ENCODE results near the gene DPP6. TPM values are rescaled to one million over a fixed set of nuclear protein-coding genes. Genes with fewer than 3 reads are reported as not detected.
"Not testable (repeated sequence)": the region's sequence is repeated elsewhere in the genome, so short reads cannot be mapped to it uniquely, and the experiment has no call there.

The DPP6 gene
- polyA plus RNA-seq, 2 of the 4 experiments (the other 2 are of a cell fraction), result not detected

- no peak for FAIRE-seq
- no peak for ATAC-seq
- Histone ChIP-seq H3K27ac (no peak overlapping the region), H3K4me1 (0 out of 3 replicates have a peak, but pooled peaks cover 4% of the 10 kb centered on the region), H3K4me3 (no peak overlapping the region), H3K4me2 (no peak overlapping the region), H3K9me3 (peaks cover 23% of the 10 kb centered on the region)
- ChIA-PET POLR2A (no interaction called here), CTCF (interaction anchor here (0.6 to 1.4 kb wide), 5 partner anchors 11 to 589 kb away, joined by 3 to 6 read pairs (median 5); no protein-coding TSS in a partner anchor)
- WGBS (ENCODE audit: missing lambda C conversion rate), result 77% methylated on average over 2 of the region's 2 CpGs
- DNase-seq (ENCODE audit: low read depth in 1 of 2, low spot score in 1 of 2), result no peak
- no peak for TF ChIP-seq HOXB5 (CRISPR knock-in tag; IDR thresholded peaks at IDR 0.05)
Observed at GRCh38 chr7:154931906-154932305, 879.7 kb downstream of the DPP6 start.

GRCh38 chr7:154934353-154934952 lies 882.3 kb downstream of the DPP6 start:
- POLR2A ChIA-PET; H3K27ac ChIP-seq; H3K4me1 ChIP-seq; FAIRE-seq; CTCF ChIA-PET; DNase-seq (ENCODE audit: low read depth in 1 of 2, low spot score in 1 of 2); H3K4me2 ChIP-seq; ATAC-seq; H3K4me3 ChIP-seq: not testable (repeated sequence)
- WGBS (ENCODE audit: missing lambda C conversion rate), result 53% methylated on average over 5 of the region's 5 CpGs
- H3K9me3 ChIP-seq, result peaks cover 23% of the 10 kb centered on the region
- peak; percentile 68 for TF ChIP-seq ZFP36 (IDR thresholded peaks at IDR 0.05; ENCODE audit: borderline replicate concordance, partially characterized antibody)

- Histone ChIP-seq H3K27ac (no peak overlapping the region), H3K4me1 (no peaks in the 10 kb centered on the region), H3K4me3 (no peak overlapping the region), H3K9me3 (peaks cover 23% of the 10 kb centered on the region), H3K4me2 (no peak overlapping the region)
- FAIRE-seq (no peak), DNase-seq (ENCODE audit: low read depth in 1 of 2, low spot score in 1 of 2) (no peak), ATAC-seq (no peak)
- POLR2A ChIA-PET, result no interaction called here
- WGBS (ENCODE audit: missing lambda C conversion rate), result 5% methylated on average over 1 of the region's 1 CpG
- TF ChIP-seq FOSB (CRISPR knock-in tag; IDR thresholded peaks at IDR 0.05) (no peak), RCOR1 (IDR thresholded peaks at IDR 0.05; ENCODE audit: low read depth, low read length) (no peak), NR3C1 (IDR thresholded peaks at IDR 0.05) (no peak), HEYL (CRISPR knock-in tag; IDR thresholded peaks at IDR 0.05) (no peak), RNF2 (IDR thresholded peaks at IDR 0.05; ENCODE audit: borderline replicate concordance, low read depth) (no peak), CHD2 (IDR thresholded peaks at IDR 0.05; ENCODE audit: low read length, partially characterized antibody) (no peak), CTCF (IDR thresholded peaks at IDR 0.05) (no peak), ZC3H11A (IDR thresholded peaks at IDR 0.05) (no peak)
- CTCF ChIA-PET, result interaction anchor here (1.4 to 2.3 kb wide), 3 partner anchors 10 to 407 kb away, joined by 4 to 8 read pairs (median 4); no protein-coding TSS in a partner anchor
Observed at GRCh38 chr7:154937837-154938236, 885.6 kb downstream of the DPP6 start.

GRCh38 chr7:154942691-154943090 lies 890.5 kb downstream of the DPP6 start:
- Histone ChIP-seq H3K9me3 (no peaks in the 10 kb centered on the region), H3K4me2 (no peak overlapping the region), H3K4me3 (no peak overlapping the region), H3K4me1 (no peaks in the 10 kb centered on the region), H3K27ac (no peak overlapping the region)
- CTCF ChIA-PET, result interaction anchor here (1.2 to 7.2 kb wide), 4 partner anchors 10 to 401 kb away, joined by 3 to 34 read pairs (median 12); no protein-coding TSS in a partner anchor
- 91% methylated on average over 2 of the region's 2 CpGs for WGBS (ENCODE audit: missing lambda C conversion rate)
- no peak for TF ChIP-seq RFX5 (IDR thresholded peaks at IDR 0.05)
- no peak for FAIRE-seq
- POLR2A ChIA-PET, result no interaction called here
- no peak for ATAC-seq
- DNase-seq (ENCODE audit: low read depth in 1 of 2, low spot score in 1 of 2), result no peak
